Measurements from ENCODE around the gene RAB27A. TPM values are rescaled to one million over a fixed set of nuclear protein-coding genes. Genes with fewer than 3 reads are reported as not detected.
A peak's percentile ranks its signal among the peaks of the same experiment; 100 is the strongest.

Gene RAB27A
- total and polyA plus RNA-seq, 9 of the 15 experiments (the other 6 are each of a cell fraction or from before 2014, with no cell fraction given) = 31.5 to 171 (median 80.4) TPM

GRCh38 chr15:55250392-55250791 is 39.2 kb downstream of the RAB27A start (continued):
- TF ChIP-seq ZNF318 (IDR thresholded peaks at IDR 0.05; ENCODE audit: borderline replicate concordance in 1 of 2, low read depth in 1 of 2) (peak in 1 of 2 experiments; percentile 62; a peak in 1 of 4 replicates), CUX1 (CRISPR knock-in tag; IDR thresholded peaks at IDR 0.05) (no peak), SNAPC5 (CRISPR knock-in tag; IDR thresholded peaks at IDR 0.05) (no peak), NFE2L1 (tag; IDR thresholded peaks at IDR 0.05; ENCODE audit: borderline replicate concordance, low read depth) (no peak), POLR2AphosphoS2 (IDR thresholded peaks at IDR 0.05; ENCODE audit: low read length) (no peak), ATF4 (CRISPR knock-in tag; IDR thresholded peaks at IDR 0.05) (peak; percentile 82), ZNF561 (CRISPR knock-in tag; conservative IDR thresholded peaks at IDR 0.05) (no peak), BACH1 (tag; IDR thresholded peaks at IDR 0.05) (peak; percentile 9; the same call in 1 of the 2 replicates), NR1H2 (CRISPR knock-in tag; IDR thresholded peaks at IDR 0.05) (no peak), NUFIP1 (IDR thresholded peaks at IDR 0.05; ENCODE audit: partially characterized antibody) (no peak), HSF4 (CRISPR knock-in tag; IDR thresholded peaks at IDR 0.05; ENCODE audit: borderline replicate concordance) (no peak), ZNF3 (CRISPR knock-in tag; IDR thresholded peaks at IDR 0.05) (peak; percentile 90), FOXK1 (CRISPR knock-in tag; IDR thresholded peaks at IDR 0.05; ENCODE audit: borderline replicate concordance) (no peak), HDAC6 (IDR thresholded peaks at IDR 0.05; ENCODE audit: low read depth, low read length) (no peak)
